Gastroesophageal sphincter (tissue), 3 donors: ENCODE measurements around the gene TMEM164.

ENCODE experiments used
- EP300 ChIP-seq: sonication (generic); formaldehyde crosslinking; IDR thresholded peaks from one replicate; pipeline ENCODE4 v1.6.1; 2017; ENCODE audit warnings: antibody characterized with exemption, mild to moderate bottlenecking
- POLR2A ChIP-seq, 2 donors: fragments of 450-650 bp; IDR thresholded peaks; one replicate each; pipeline ENCODE4 v1.6.1; 2017; ENCODE audit warnings: antibody characterized with exemption in 2 of 2, mild to moderate bottlenecking in 2 of 2, moderate library complexity in 1 of 2
- POLR2AphosphoS5 ChIP-seq: sonication (generic); formaldehyde crosslinking; IDR thresholded peaks from one replicate; pipeline ENCODE4 v1.6.1; 2017; ENCODE audit warnings: antibody characterized with exemption
- TF ChIP-seq, protein P1 (sequence below), 4 experiments: fragments of 200-600 bp in 2 of 4; fragments of 450-650 bp in 2 of 4; sonication (generic) in 1 of 4; IDR thresholded peaks; one replicate each; pipeline ENCODE4 v1.5.1; 2017 to 2019; ENCODE audit warnings: antibody characterized with exemption in 4 of 4, mild to moderate bottlenecking in 2 of 4, moderate library complexity in 2 of 4

DNA sequence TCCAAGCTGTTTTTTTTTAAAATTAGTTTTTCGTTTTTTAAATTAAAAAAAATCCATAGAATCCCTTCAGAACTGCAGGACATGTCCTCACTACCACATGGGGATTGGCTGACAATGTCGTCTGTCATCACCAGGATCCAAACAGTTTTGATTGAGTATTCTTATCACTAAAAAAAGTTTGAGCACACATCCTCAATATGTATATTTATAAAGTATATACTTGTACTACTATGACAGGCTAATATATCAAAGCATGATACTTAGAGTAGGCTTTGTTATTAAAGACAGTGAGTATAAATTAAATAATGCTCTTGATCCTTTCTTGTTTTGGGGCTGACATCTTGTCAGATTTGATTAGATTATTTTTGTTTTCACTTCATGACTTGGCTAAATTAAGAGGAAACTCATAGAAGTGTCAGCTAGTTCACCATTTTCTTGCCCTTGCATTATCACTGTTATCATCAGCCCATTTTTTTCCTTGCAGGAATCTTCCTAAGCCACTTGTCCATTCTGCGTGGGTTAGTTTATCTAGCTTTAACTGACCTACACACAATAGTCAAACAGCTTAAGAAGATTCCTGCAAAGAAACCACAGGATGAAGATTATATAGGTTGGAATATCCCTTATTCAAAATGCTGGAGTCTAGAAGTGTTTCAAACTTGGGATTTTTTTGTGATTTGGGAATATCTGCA is 222.2 kb downstream of the TMEM164 start:
- TF ChIP-seq POLR2A (IDR thresholded peaks at IDR 0.05): no peak
- TF ChIP-seq, protein P1, sequence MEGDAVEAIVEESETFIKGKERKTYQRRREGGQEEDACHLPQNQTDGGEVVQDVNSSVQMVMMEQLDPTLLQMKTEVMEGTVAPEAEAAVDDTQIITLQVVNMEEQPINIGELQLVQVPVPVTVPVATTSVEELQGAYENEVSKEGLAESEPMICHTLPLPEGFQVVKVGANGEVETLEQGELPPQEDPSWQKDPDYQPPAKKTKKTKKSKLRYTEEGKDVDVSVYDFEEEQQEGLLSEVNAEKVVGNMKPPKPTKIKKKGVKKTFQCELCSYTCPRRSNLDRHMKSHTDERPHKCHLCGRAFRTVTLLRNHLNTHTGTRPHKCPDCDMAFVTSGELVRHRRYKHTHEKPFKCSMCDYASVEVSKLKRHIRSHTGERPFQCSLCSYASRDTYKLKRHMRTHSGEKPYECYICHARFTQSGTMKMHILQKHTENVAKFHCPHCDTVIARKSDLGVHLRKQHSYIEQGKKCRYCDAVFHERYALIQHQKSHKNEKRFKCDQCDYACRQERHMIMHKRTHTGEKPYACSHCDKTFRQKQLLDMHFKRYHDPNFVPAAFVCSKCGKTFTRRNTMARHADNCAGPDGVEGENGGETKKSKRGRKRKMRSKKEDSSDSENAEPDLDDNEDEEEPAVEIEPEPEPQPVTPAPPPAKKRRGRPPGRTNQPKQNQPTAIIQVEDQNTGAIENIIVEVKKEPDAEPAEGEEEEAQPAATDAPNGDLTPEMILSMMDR (IDR thresholded peaks at IDR 0.05): no peak
- no peak for TF ChIP-seq POLR2AphosphoS5
- TF ChIP-seq EP300: no peak
